ENCODE measurements around the gene WDR75. TPM values are rescaled to one million over a fixed set of nuclear protein-coding genes. Genes with fewer than 3 reads are reported as not detected.
"Not testable (repeated sequence)": the region's sequence is repeated elsewhere in the genome, so short reads cannot be mapped to it uniquely, and the experiment has no call there.

Gene WDR75
- total RNA-seq, 1 donor from 2014 or later: 61.4 TPM

DNA sequence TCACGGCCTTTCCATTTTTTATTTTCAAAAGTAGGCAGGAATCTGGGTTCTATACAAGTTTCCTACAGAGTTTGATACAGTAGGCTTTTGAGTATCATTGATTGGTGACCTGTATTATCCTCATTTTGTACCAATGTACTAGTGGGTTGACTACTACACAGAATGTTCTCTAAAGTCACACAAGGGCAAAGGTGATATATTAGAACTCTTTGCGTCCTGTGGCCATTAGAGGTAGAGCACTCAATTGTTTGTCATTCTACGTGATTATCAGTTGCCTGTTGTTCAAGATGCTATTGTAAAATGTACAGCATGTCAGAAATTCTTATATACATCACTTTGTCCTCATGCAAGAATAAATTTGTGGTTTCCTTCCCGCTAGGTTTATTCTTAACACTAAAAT is 24.8 kb downstream of the WDR75 start:
- Mint-ChIP-seq H3K9me3 (no peaks in the 10 kb centered on the region), H3K36me3 (peaks cover 39% of the 10 kb centered on the region), H3K4me3 (no peak overlapping the region), H3K27ac (peak overlapping the region; percentile 51), H3K4me1 (peaks cover 25% of the 10 kb centered on the region), H3K27me3 (ENCODE audit: low read depth) (no peaks in the 10 kb centered on the region)
- TF ChIP-seq CTCF (IDR thresholded peaks at IDR 0.05; ENCODE audit: unreplicated experiment): no peak
- no peak for DNase-seq (ENCODE audit: low spot score in 2 of 2, unreplicated experiment in 2 of 2)

DNA sequence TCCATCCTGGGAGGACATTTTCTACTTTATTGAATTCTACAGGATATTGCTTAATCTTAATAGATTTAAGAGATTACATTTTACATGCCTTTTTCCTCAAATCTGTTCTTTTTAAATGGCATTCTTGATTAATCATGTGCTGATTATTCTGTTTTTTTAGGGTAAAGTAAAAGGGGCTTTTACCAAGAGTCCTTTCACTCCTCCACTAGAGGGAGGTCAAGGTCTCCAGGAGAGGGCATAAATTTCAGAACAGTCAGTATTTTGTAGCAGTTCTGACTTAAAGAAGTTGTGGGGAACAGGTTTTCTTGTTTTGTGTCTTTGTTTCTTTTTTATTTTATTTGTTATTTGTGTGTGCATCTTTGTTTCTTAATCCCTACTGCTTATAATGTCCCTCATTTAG is 25.4 kb downstream of the WDR75 start:
- DNase-seq (ENCODE audit: low spot score in 2 of 2, unreplicated experiment in 2 of 2): no peak
- peaks cover 45% of the 10 kb centered on the region for H3K36me3 Mint-ChIP-seq
- H3K4me1 Mint-ChIP-seq: peaks cover 25% of the 10 kb centered on the region
- no peak overlapping the region for H3K4me3 Mint-ChIP-seq
- no peaks in the 10 kb centered on the region for H3K27me3 Mint-ChIP-seq (ENCODE audit: low read depth)
- peak overlapping the region; percentile 51 for H3K27ac Mint-ChIP-seq
- H3K9me3 Mint-ChIP-seq: no peaks in the 10 kb centered on the region
- peak; percentile 58 for TF ChIP-seq CTCF (IDR thresholded peaks at IDR 0.05; ENCODE audit: unreplicated experiment)

DNA sequence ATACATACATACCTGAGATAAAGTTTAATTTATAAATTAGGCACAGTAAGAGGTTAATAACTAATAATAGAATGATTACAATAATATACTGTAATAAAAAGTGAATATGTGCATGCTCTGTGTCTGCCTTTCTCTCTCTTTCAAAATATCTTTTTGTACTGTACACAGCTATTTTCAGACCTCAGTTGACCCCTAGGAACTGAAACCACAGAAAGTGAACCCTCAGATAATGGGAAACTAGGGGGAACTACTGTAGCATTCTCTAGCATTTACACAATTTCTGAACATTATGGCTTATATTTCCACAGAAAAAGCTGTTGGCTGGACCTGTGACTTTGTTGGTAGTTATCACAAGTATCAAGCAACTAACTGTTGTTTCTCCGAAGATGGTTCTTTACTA is 25.9 kb downstream of the WDR75 start:
- Mint-ChIP-seq H3K36me3 (peaks cover 48% of the 10 kb centered on the region), H3K27ac (no peak overlapping the region)

GRCh38 chr2:189467593-189467992 is 26.3 kb downstream of the WDR75 start:
- no peaks in the 10 kb centered on the region for H3K27me3 Mint-ChIP-seq (ENCODE audit: low read depth)
- peaks cover 51% of the 10 kb centered on the region for H3K36me3 Mint-ChIP-seq
- H3K4me1 Mint-ChIP-seq: peaks cover 25% of the 10 kb centered on the region
- no peak overlapping the region for H3K4me3 Mint-ChIP-seq
- TF ChIP-seq CTCF (IDR thresholded peaks at IDR 0.05; ENCODE audit: unreplicated experiment): no peak
- DNase-seq (ENCODE audit: low spot score in 2 of 2, unreplicated experiment in 2 of 2): no peak
- no peak overlapping the region for H3K27ac Mint-ChIP-seq
- H3K9me3 Mint-ChIP-seq: no peaks in the 10 kb centered on the region

More for the DNA sequence above, 25.9 kb downstream of the WDR75 start:
- Mint-ChIP-seq H3K27me3 (ENCODE audit: low read depth) (no peaks in the 10 kb centered on the region), H3K4me1 (peaks cover 25% of the 10 kb centered on the region), H3K9me3 (no peaks in the 10 kb centered on the region), H3K4me3 (no peak overlapping the region)
- no peak for TF ChIP-seq CTCF (IDR thresholded peaks at IDR 0.05; ENCODE audit: unreplicated experiment)
- no peak for DNase-seq (ENCODE audit: low spot score in 2 of 2, unreplicated experiment in 2 of 2)

- H3K27ac Mint-ChIP-seq: no peak overlapping the region
- no peak for TF ChIP-seq CTCF (IDR thresholded peaks at IDR 0.05; ENCODE audit: unreplicated experiment)
- no peak for DNase-seq (ENCODE audit: low spot score in 2 of 2, unreplicated experiment in 2 of 2)
- no peaks in the 10 kb centered on the region for H3K27me3 Mint-ChIP-seq (ENCODE audit: low read depth)
- no peaks in the 10 kb centered on the region for H3K4me1 Mint-ChIP-seq
- peaks cover 60% of the 10 kb centered on the region for H3K36me3 Mint-ChIP-seq
- H3K4me3 Mint-ChIP-seq: no peak overlapping the region
- no peaks in the 10 kb centered on the region for H3K9me3 Mint-ChIP-seq
Measured at GRCh38 chr2:189474526-189474925, 33.3 kb downstream of the WDR75 start.

GRCh38 chr2:189477756-189478155 is 36.5 kb downstream of the WDR75 start:
- H3K9me3 Mint-ChIP-seq: no peaks in the 10 kb centered on the region
- H3K4me1 Mint-ChIP-seq: peaks cover 27% of the 10 kb centered on the region
- TF ChIP-seq CTCF (IDR thresholded peaks at IDR 0.05; ENCODE audit: unreplicated experiment): no peak
- no peak overlapping the region for H3K4me3 Mint-ChIP-seq
- DNase-seq (ENCODE audit: low spot score in 2 of 2, unreplicated experiment in 2 of 2): no peak
- H3K27ac Mint-ChIP-seq: no peak overlapping the region
- no peaks in the 10 kb centered on the region for H3K27me3 Mint-ChIP-seq (ENCODE audit: low read depth)
- peaks cover 38% of the 10 kb centered on the region for H3K36me3 Mint-ChIP-seq

DNA sequence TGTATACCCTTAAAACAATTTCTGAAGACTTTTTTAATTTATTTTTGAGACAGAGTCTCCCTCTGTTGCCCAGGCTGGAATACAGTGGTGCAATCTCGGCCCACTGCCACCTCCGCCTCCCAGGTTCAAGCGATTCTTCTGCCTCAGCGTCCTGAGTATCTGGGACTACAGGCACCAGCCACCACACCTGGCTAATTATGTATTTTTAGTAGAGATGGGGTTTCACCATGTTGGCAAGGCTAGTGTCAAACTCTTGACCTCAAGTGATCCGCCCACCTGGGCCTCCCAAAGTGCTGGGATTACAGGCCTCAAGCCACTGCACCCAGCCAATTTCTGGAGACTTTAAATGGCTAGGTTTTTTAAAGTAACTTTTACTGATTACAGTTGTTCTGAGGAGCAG is 37.0 kb downstream of the WDR75 start:
- Mint-ChIP-seq H3K4me1 (peaks cover 28% of the 10 kb centered on the region), H3K36me3 (peaks cover 36% of the 10 kb centered on the region)
- not testable (repeated sequence) for H3K9me3 Mint-ChIP-seq; H3K27ac Mint-ChIP-seq; H3K27me3 Mint-ChIP-seq (ENCODE audit: low read depth); H3K4me3 Mint-ChIP-seq; DNase-seq (ENCODE audit: low spot score in 2 of 2, unreplicated experiment in 2 of 2)

Measured in mesothelial cell of epicardium (in vitro differentiated cells).